AG04450 (cell line): ENCODE measurements around the gene CALML3. TPM values are rescaled to one million over a fixed set of nuclear protein-coding genes. Genes with fewer than 3 reads are reported as not detected.

Source experiments
- CTCF ChIA-PET: fragments of 300-600, 350-600 bp; formaldehyde crosslinking; extraction: SDS; loops from one replicate; lab custom pipeline; 2022; ENCODE audit warnings: antibody characterized with exemption, inconsistent platforms; lab: Charles Lee
- POLR2A ChIA-PET: fragments of 350-600 bp; formaldehyde crosslinking; extraction: SDS; loops from one replicate; lab custom pipeline; 2021; ENCODE audit warnings: antibody characterized with exemption, inconsistent platforms; lab: Yijun Ruan, JAX
- DNase-seq: peaks from one replicate; pipeline ENCODE4 v3.0.0-alpha.2; 2011; ENCODE audit warnings: low read depth, low spot score
- H3K27ac ChIP-seq: one replicate; pipeline ENCODE4 v1.5.1; 2012; ENCODE audit warnings: low read depth, low read length, control low read depth
- H3K27me3 ChIP-seq: one replicate; pipeline ENCODE4 v1.6.0; 2012; ENCODE audit warnings: low read length; ENCODE audit not compliant: control insufficient read depth, insufficient read depth
- H3K4me3 ChIP-seq: 2 replicates; pipeline ENCODE4 v1.5.1; 2011; ENCODE audit warnings: mild to moderate bottlenecking, low read depth, low read length, control low read depth
- H3K9me3 ChIP-seq: 2 replicates; pipeline ENCODE4 v1.5.1; 2012; ENCODE audit warnings: low read length; ENCODE audit not compliant: control insufficient read depth, insufficient read depth
- polyA plus RNA-seq: library from polyadenylated mRNA; depleted of rRNA; stranded (reverse); fragments of >200 nt; gene quantifications from 2 replicates; pipeline ENCODE4 v1.2.3, GENCODE V29; 2011
- TF ChIP-seq, protein P1 (sequence below): IDR thresholded peaks from 2 replicates; pipeline ENCODE4 v1.5.1; 2011; ENCODE audit warnings: low read depth, low read length, control low read depth, inconsistent platforms

Gene CALML3
- polyA plus RNA-seq, 1 experiment = not detected

DNA sequence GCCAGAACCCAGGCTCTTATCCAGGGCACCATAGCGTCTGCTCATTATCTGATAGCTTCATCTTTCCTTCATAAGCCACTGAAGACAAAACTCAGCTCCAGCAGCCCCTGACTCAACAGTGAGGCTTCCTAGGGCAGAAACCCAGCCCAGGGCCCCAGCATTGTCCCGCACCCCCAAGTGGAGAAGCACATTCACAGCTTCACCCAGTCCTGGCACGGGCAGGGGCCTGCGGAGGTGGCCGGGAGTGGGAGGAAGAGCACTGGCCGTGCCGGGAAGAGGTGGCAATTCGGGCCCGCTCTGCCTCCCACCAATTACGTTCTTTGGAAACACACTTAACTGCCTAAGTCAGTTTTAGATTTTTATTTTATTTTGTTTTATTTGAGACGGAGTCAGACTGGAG lies 15.1 kb upstream of the CALML3 start:
- TF ChIP-seq, protein P1, sequence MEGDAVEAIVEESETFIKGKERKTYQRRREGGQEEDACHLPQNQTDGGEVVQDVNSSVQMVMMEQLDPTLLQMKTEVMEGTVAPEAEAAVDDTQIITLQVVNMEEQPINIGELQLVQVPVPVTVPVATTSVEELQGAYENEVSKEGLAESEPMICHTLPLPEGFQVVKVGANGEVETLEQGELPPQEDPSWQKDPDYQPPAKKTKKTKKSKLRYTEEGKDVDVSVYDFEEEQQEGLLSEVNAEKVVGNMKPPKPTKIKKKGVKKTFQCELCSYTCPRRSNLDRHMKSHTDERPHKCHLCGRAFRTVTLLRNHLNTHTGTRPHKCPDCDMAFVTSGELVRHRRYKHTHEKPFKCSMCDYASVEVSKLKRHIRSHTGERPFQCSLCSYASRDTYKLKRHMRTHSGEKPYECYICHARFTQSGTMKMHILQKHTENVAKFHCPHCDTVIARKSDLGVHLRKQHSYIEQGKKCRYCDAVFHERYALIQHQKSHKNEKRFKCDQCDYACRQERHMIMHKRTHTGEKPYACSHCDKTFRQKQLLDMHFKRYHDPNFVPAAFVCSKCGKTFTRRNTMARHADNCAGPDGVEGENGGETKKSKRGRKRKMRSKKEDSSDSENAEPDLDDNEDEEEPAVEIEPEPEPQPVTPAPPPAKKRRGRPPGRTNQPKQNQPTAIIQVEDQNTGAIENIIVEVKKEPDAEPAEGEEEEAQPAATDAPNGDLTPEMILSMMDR = no peak
- H3K4me3 ChIP-seq = no peak overlapping the region
- CTCF ChIA-PET = interaction anchor here (1.0 kb wide), 1 partner anchor 113 kb away, joined by 4 read pairs; no protein-coding TSS in a partner anchor
- H3K9me3 ChIP-seq = peaks cover 13% of the 10 kb centered on the region; the same call in 1 of the 2 replicates
- POLR2A ChIA-PET = no interaction called here
- no peak for DNase-seq
- peaks cover 10% of the 10 kb centered on the region for H3K27me3 ChIP-seq
- H3K27ac ChIP-seq = no peak overlapping the region

DNA sequence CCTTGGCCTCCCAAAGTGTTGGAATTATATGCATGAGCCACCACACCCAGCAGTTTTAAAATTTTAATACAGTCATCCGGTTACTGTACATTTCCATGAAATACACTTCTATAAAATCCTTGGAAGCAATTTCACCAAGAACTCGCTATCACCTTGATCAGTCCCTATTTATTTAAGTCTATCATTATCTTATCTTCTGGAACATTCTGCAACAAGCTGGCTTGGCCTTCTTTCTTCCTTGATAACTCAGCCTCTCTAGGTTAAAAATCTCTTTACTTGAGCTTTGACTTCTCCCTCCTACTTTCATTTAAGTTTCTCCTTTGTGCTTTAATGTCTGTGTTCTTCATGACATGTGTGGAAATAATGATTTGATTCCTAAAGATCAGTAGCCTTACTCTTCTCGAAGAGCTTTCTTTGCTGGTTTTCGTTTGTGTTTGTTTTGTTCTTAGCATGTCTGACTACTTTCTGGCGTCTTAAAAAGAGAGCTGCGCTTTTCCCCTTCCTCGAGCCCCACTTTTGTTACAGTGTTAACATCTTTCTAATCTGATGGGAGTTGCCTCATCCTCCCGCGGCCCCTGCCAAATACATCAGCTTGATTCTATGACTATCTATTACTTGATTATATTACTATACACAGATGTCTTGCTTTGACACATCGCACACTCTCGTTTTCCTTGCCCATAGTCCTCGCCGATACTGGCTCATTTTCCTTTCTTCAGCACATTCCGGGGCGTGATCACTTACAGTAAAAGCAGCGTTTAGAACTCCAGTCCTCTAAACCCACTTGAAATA lies 14.3 kb upstream of the CALML3 start:
- POLR2A ChIA-PET = no interaction called here
- Histone ChIP-seq H3K27me3 (peaks cover 13% of the 10 kb centered on the region), H3K4me3 (no peak overlapping the region), H3K27ac (no peak overlapping the region), H3K9me3 (peaks cover 13% of the 10 kb centered on the region; the same call in 1 of the 2 replicates)
- TF ChIP-seq, protein P1 = no peak
- DNase-seq = no peak
- CTCF ChIA-PET = interaction anchor here (0.6 to 1.0 kb wide), 2 partner anchors 113 to 351 kb away, joined by 4 to 5 read pairs; no protein-coding TSS in a partner anchor

DNA sequence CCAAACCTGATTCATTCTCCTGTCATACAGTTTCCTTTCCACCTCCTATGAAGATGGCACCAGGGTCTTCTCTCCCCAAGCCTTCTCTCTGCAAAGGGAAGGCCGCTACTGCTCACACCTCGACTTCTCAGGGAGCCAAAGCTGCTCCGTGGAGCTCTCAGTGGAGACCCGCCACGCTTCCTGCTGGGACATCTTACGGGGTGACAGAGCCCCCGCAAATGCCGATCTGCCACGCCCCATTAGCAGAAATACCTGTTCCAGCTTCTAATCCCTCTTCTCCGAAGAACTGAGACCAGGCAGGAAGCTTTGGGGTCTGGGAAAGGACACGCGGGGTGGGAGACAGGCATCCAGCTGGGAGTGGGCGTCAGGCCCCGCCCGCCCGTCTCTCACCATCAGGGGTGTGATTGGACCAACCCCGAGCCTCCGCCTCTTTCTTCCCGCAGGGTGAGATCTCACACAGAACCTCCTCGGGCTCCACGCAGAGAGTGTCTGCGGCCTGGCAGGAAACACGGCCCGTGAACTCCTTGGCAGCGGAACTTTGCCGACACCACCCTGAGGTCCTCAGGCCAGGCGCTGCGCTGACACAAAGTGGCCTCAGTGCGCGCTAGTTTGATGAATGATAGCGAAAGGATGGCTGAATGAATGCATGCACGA lies 13.4 kb upstream of the CALML3 start:
- POLR2A ChIA-PET = no interaction called here
- H3K27me3 ChIP-seq = peaks cover 13% of the 10 kb centered on the region
- TF ChIP-seq, protein P1 = no peak
- CTCF ChIA-PET = interaction anchor here (0.6 kb wide), 1 partner anchor 350 kb away, joined by 5 read pairs; no protein-coding TSS in a partner anchor
- H3K4me3 ChIP-seq = no peak overlapping the region
- DNase-seq = no peak
- H3K27ac ChIP-seq = no peak overlapping the region
- H3K9me3 ChIP-seq = peaks cover 13% of the 10 kb centered on the region; the same call in 1 of the 2 replicates

DNA sequence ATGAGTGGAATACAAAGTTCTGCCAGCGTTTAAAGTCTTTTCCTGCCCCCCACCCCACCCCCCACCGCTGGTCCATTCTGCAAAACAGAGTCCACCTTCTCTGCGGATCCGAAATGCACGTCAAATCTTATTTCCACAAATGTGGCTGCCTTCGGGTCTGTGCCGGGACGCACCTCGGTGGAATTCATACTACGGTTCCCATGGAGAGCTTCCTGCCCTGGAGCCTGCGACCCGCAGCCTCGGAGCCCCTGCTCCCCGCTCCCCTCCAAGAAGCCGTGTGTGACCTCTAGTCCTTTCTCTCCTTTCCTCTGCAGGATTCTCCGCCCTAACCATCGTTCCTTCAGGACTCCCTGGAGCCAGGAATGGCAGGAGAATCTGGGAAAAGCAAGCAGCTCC lies 12.9 kb upstream of the CALML3 start:
- TF ChIP-seq, protein P1 = no peak
- no peak overlapping the region for H3K27ac ChIP-seq
- H3K4me3 ChIP-seq = no peak overlapping the region
- H3K9me3 ChIP-seq = peaks cover 13% of the 10 kb centered on the region; the same call in 1 of the 2 replicates
- ChIA-PET POLR2A (no interaction called here), CTCF (interaction anchor here (0.7 kb wide), 1 partner anchor 79 kb away, joined by 3 read pairs; no protein-coding TSS in a partner anchor)
- H3K27me3 ChIP-seq = peaks cover 10% of the 10 kb centered on the region
- no peak for DNase-seq
